Neuronal stem cell (in vitro differentiated cells): Measurements from ENCODE around the gene SIGLEC14.

Source experiments
- DNase-seq: peaks from one replicate; pipeline ENCODE4 v3.0.0-alpha.2; 2013; ENCODE audit warnings: low spot score
- H2AFZ ChIP-seq: one replicate; pipeline ENCODE4 v1.6.1; 2013; ENCODE audit warnings: mild to moderate bottlenecking, low read length, inconsistent platforms
- H2AK5ac ChIP-seq: 2 replicates; pipeline ENCODE4 v1.6.1; 2013; ENCODE audit warnings: low read depth, mild to moderate bottlenecking, inconsistent platforms, low read length, moderate library complexity, mixed read lengths
- H2BK120ac ChIP-seq: 2 replicates; pipeline ENCODE4 v1.6.1; 2013; ENCODE audit warnings: low read depth, mild to moderate bottlenecking, inconsistent platforms, low read length, moderate library complexity, mixed read lengths
- H2BK12ac ChIP-seq: one replicate; pipeline ENCODE4 v1.6.1; 2013; ENCODE audit warnings: low read length, inconsistent platforms
- H2BK15ac ChIP-seq: 2 replicates; pipeline ENCODE4 v1.6.1; 2013; ENCODE audit warnings: mild to moderate bottlenecking, low read length, inconsistent platforms, mixed read lengths
- H2BK5ac ChIP-seq: one replicate; pipeline ENCODE4 v1.6.1; 2013; ENCODE audit warnings: inconsistent platforms, mild to moderate bottlenecking, low read length, moderate library complexity
- H3K14ac ChIP-seq: one replicate; pipeline ENCODE4 v1.6.1; 2013; ENCODE audit warnings: low read length, inconsistent platforms
- H3K18ac ChIP-seq: 2 replicates; pipeline ENCODE4 v1.6.1; 2013; ENCODE audit warnings: low read length, inconsistent platforms
- H3K23ac ChIP-seq: 2 replicates; pipeline ENCODE4 v1.6.1; 2013; ENCODE audit warnings: low read depth, mild to moderate bottlenecking, mixed read lengths, low read length, inconsistent platforms; ENCODE audit not compliant: poor library complexity
- H3K27ac ChIP-seq: replicated peaks from 3 replicates; pipeline ENCODE4 v1.5.1; 2013; ENCODE audit warnings: low read length, inconsistent platforms
- H3K27me3 ChIP-seq, 3 experiments: 2 replicates each; pipeline ENCODE4 v1.6.1; 2013; ENCODE audit warnings: low read length in 3 of 3, mild to moderate bottlenecking in 2 of 3, inconsistent platforms in 1 of 3, low read depth in 1 of 3, mixed read lengths in 1 of 3, moderate library complexity in 1 of 3; ENCODE audit not compliant: control insufficient read depth in 3 of 3, insufficient read depth in 3 of 3
- H3K36me3 ChIP-seq, 2 donors: replicated peaks in 1 of 2; 2 replicates each; pipeline ENCODE4 v1.6.1; 2013; ENCODE audit warnings: low read length in 2 of 2; ENCODE audit not compliant: control insufficient read depth in 2 of 2, insufficient read depth in 2 of 2
- H3K4ac ChIP-seq: 2 replicates; pipeline ENCODE4 v1.6.1; 2013; ENCODE audit warnings: inconsistent platforms, mild to moderate bottlenecking, low read length, moderate library complexity
- H3K4me1 ChIP-seq, 2 donors: 1 replicate in 1 of 2; 2 replicates in 1 of 2; pipeline ENCODE4 v1.6.1; 2013; ENCODE audit warnings: low read length in 2 of 2, low read depth in 1 of 2; ENCODE audit not compliant: control insufficient read depth in 2 of 2, insufficient read depth in 1 of 2
- H3K4me2 ChIP-seq: one replicate; pipeline ENCODE4 v1.6.1; 2013; ENCODE audit warnings: mild to moderate bottlenecking, low read length, inconsistent platforms; ENCODE audit not compliant: insufficient read depth, poor library complexity, severe bottlenecking
- H3K4me3 ChIP-seq, 2 donors: 2 replicates each; pipeline ENCODE4 v1.5.1; 2013; ENCODE audit warnings: low read length in 2 of 2, mild to moderate bottlenecking in 2 of 2, inconsistent platforms in 1 of 2, moderate library complexity in 1 of 2
- H3K79me1 ChIP-seq: one replicate; pipeline ENCODE4 v1.6.1; 2013; ENCODE audit warnings: low read depth, mild to moderate bottlenecking, inconsistent platforms, low read length, moderate library complexity
- H3K9ac ChIP-seq: one replicate; pipeline ENCODE4 v1.6.1; 2013; ENCODE audit warnings: mild to moderate bottlenecking, low read depth, low read length, inconsistent platforms; ENCODE audit not compliant: poor library complexity
- H3K9me3 ChIP-seq, 2 donors: replicated peaks in 1 of 2; 2 replicates each; pipeline versions ENCODE3 to v1.6.1; 2013; ENCODE audit warnings: low read length in 2 of 2, mild to moderate bottlenecking in 2 of 2, inconsistent platforms in 1 of 2, low read depth in 1 of 2, mixed read lengths in 1 of 2, moderate library complexity in 1 of 2; ENCODE audit not compliant: control insufficient read depth in 2 of 2, insufficient read depth in 1 of 2
- H4K8ac ChIP-seq: one replicate; pipeline ENCODE4 v1.6.1; 2013; ENCODE audit warnings: low read depth, mild to moderate bottlenecking, inconsistent platforms, low read length, moderate library complexity
- H4K91ac ChIP-seq: one replicate; pipeline ENCODE4 v1.6.1; 2013; ENCODE audit warnings: low read length, low read depth, mild to moderate bottlenecking, inconsistent platforms; ENCODE audit not compliant: poor library complexity
- WGBS, 2 donors: extraction: QIAGEN DNeasy Blood & Tissue Kit; methylation state at CpG; one replicate each; pipeline ENCODE4 v1.1.7; 2013; ENCODE audit warnings: missing lambda C conversion rate in 2 of 2, mixed read lengths in 1 of 2; ENCODE audit not compliant: insufficient read length in 2 of 2, insufficient replicate concordance in 1 of 2; ENCODE audit errors: extremely low coverage in 2 of 2; 5-methylcytosine and 5-hydroxymethylcytosine counted together

Gene SIGLEC14

DNA sequence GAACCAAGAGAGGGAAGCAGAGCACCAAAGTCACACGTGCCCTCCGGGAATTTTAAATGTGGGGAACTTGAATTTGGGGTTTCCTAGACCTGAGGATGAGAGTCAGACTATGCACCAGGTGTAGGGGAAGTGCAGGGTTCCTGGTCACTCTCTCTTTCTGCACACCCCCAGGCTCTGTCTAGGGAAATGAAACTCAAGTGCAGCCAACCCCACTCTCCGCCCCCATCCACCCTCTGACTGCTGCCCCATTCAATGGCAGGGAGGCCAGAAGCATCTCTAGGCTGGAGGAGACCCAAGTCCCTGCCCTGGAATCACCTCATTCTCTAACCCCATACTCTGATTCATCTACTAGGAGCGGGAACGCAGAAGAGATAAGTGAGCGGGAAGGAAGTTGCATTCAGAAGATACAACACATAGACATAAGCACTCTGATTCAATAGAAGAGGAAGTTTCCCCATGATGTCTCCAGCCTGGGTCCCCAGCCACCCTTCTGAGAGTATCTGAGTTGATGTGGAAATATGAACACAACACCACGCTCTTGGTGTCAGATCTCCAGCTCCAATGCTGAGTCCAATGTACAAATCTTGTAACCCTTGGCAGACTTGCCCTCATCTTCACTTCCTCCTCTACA, 4.7 kb upstream of the SIGLEC14 start:
- Histone ChIP-seq H3K23ac (no peak overlapping the region), H3K9me3 (peaks cover 0 to 15% of the 10 kb centered on the region in 2 donors), H2AK5ac (no peak overlapping the region), H3K27ac (no peak overlapping the region), H3K4me3 (no peak overlapping the region), H2BK12ac (no peak overlapping the region), H3K14ac (no peak overlapping the region), H3K4me2 (no peak overlapping the region), H3K4ac (no peak overlapping the region), H3K36me3 (no peaks in the 10 kb centered on the region), H2BK5ac (no peak overlapping the region), H2AFZ (no peak overlapping the region), H4K8ac (no peak overlapping the region), H3K4me1 (no peaks in the 10 kb centered on the region), H2BK120ac (no peak overlapping the region), H2BK15ac (no peak overlapping the region), H4K91ac (no peak overlapping the region), H3K18ac (no peak overlapping the region), H3K79me1 (no peaks in the 10 kb centered on the region), H3K27me3 (no peaks in the 10 kb centered on the region), H3K9ac (no peak overlapping the region)
- WGBS, 2 donors: no CpG with 5 or more reads among the region's 7 CpGs
- DNase-seq: no peak

DNA sequence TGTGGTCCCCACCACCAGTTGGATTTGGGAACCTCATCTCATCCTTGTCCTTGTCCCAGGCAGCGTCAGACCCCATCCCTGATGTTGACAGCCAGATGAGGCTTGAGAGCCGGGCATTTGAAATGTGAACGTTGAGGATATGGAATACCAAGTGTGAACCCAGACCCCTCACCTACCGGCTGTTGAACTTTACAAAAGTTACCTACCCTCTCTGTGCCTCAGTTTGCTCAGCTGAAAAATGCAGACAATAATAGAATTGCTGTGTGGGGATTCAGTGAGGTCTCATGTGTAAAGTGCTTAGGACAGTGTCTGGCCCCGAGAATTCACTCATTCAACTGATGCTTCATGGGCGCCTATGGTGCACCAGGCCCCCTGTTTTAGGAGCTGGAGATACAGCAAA, 693 bp upstream of the SIGLEC14 start:
- Histone ChIP-seq H3K9me3 (peaks cover 0 to 30% of the 10 kb centered on the region in 2 donors), H2AFZ (no peak overlapping the region), H3K14ac (no peak overlapping the region)

DNA sequence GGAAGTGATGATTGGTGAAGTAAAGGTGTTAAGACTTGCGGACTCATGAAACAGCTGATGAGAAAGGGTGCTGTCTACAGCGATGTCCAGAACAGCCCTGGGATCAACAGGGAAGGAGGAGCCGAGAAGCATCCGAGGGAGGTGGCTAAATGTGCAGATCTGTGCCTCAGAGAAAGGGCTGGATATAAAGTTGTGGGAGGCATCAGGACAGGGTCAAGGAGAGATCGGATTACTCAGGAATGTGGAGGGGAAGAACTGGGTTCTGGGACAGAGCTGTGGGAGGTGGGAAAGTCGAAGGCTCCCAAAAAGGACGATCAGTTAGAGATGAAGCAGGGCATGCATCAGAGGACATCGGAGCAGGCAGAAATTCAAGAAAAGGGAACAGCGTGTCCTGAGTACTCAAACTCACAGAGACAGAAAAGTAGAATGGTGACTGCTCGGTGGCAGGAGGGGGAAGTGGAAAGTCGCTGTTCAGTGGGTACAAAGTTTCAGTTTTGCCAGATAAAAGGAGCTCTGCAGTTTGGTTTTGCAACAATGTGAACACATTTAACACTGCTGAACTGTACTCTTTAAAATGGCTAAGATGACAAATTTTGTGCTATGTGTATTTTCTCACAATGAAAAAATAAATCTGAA, 1.9 kb downstream of the SIGLEC14 start:
- no peak overlapping the region for H4K8ac ChIP-seq
- H4K91ac ChIP-seq: no peak overlapping the region
- H3K4ac ChIP-seq: no peak overlapping the region
- peaks cover 0 to 26% of the 10 kb centered on the region in 2 donors for H3K9me3 ChIP-seq
- H3K4me3 ChIP-seq: no peak overlapping the region
- H3K27ac ChIP-seq: no peak overlapping the region
- H2AK5ac ChIP-seq: no peak overlapping the region
- H2BK120ac ChIP-seq: no peak overlapping the region
- H3K23ac ChIP-seq: no peak overlapping the region
- peaks cover 0 to 11% (median 0%) of the 10 kb centered on the region in 3 experiments for H3K27me3 ChIP-seq
- DNase-seq: no peak
- no peak overlapping the region for H3K18ac ChIP-seq
- no CpG with 5 or more reads among the region's 11 CpGs for WGBS, 2 donors
- no peak overlapping the region for H2BK15ac ChIP-seq
- no peak overlapping the region for H2AFZ ChIP-seq
- peaks cover 2% of the 10 kb centered on the region for H3K79me1 ChIP-seq
- H3K4me2 ChIP-seq: no peak overlapping the region
- H2BK5ac ChIP-seq: no peak overlapping the region
- H3K4me1 ChIP-seq: no peaks in the 10 kb centered on the region
- no peak overlapping the region for H3K9ac ChIP-seq
- H3K36me3 ChIP-seq: no peaks in the 10 kb centered on the region
- H3K14ac ChIP-seq: no peak overlapping the region
- H2BK12ac ChIP-seq: no peak overlapping the region

More for the DNA sequence above, 693 bp upstream of the SIGLEC14 start:
- H3K79me1 ChIP-seq: peaks cover 2% of the 10 kb centered on the region
- H2AK5ac ChIP-seq: no peak overlapping the region
- H3K27me3 ChIP-seq: peaks cover 0 to 11% (median 0%) of the 10 kb centered on the region in 3 experiments
- no peak overlapping the region for H4K91ac ChIP-seq
- no peak overlapping the region for H2BK12ac ChIP-seq
- no peak overlapping the region for H3K4me2 ChIP-seq
- H3K27ac ChIP-seq: no peak overlapping the region
- no peak overlapping the region for H3K4ac ChIP-seq
- no peaks in the 10 kb centered on the region for H3K4me1 ChIP-seq
- DNase-seq: no peak
- no peak overlapping the region for H2BK5ac ChIP-seq
- WGBS, 2 donors: no CpG with 5 or more reads among the region's 6 CpGs
- H4K8ac ChIP-seq: no peak overlapping the region
- no peaks in the 10 kb centered on the region for H3K36me3 ChIP-seq
- no peak overlapping the region for H2BK15ac ChIP-seq
- H3K18ac ChIP-seq: no peak overlapping the region
- no peak overlapping the region for H3K9ac ChIP-seq
- no peak overlapping the region for H3K23ac ChIP-seq
- H3K4me3 ChIP-seq: no peak overlapping the region
- no peak overlapping the region for H2BK120ac ChIP-seq

DNA sequence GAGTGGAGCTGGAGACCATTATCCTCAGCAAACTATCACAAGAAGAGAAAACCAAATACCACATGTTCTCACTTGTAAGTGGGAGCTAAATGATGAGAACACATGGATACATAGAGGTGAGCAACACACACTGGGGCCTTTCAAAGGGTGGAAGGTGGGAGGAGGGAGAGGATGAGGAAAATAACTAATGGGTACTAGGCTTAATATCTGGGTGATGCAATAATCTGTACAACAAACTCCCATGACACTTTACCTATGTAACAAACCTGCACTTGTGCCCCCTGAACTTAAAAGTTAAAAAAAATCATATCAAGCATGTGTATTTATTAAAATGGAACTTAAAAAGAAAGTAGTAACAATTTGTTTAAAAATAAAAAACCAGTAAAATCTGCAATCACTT, 5.0 kb downstream of the SIGLEC14 start:
- Histone ChIP-seq H4K91ac (no peak overlapping the region), H3K27me3 (peaks cover 0 to 11% (median 0%) of the 10 kb centered on the region in 3 experiments), H3K18ac (no peak overlapping the region), H4K8ac (no peak overlapping the region), H3K9me3 (peaks cover 5 to 26% of the 10 kb centered on the region in 2 donors), H3K36me3 (no peaks in the 10 kb centered on the region), H2BK15ac (no peak overlapping the region), H2BK5ac (no peak overlapping the region), H2AK5ac (no peak overlapping the region), H2BK120ac (no peak overlapping the region), H3K14ac (no peak overlapping the region), H3K27ac (no peak overlapping the region), H2AFZ (no peak overlapping the region), H3K4me1 (no peaks in the 10 kb centered on the region), H2BK12ac (no peak overlapping the region), H3K4me2 (no peak overlapping the region), H3K9ac (no peak overlapping the region), H3K23ac (no peak overlapping the region), H3K4ac (no peak overlapping the region), H3K4me3 (no peak overlapping the region), H3K79me1 (peaks cover 2% of the 10 kb centered on the region)
- DNase-seq: no peak
